HL-60 (cell line): ENCODE data around the gene MMP19.

ENCODE experiments used
- CTCF ChIP-seq: IDR thresholded peaks from one replicate; pipeline ENCODE4 v1.5.1; 2011; ENCODE audit warnings: low read length, control low read depth, inconsistent platforms; ENCODE audit not compliant: insufficient read depth
- GABPA ChIP-seq: IDR thresholded peaks from 2 replicates; pipeline ENCODE4 v1.6.1; 2012; ENCODE audit warnings: low read depth
- POLR2AphosphoS5 ChIP-seq: IDR thresholded peaks from 2 replicates; pipeline ENCODE4 v1.6.1; 2012; ENCODE audit warnings: low read depth
- REST ChIP-seq: IDR thresholded peaks from 2 replicates; pipeline ENCODE4 v1.6.1; 2012; ENCODE audit warnings: low read depth; ENCODE audit not compliant: insufficient replicate concordance

GRCh38 chr12:55815473-55815872, 27.3 kb downstream of the MMP19 start:
- TF ChIP-seq POLR2AphosphoS5 = no peak
- no peak for TF ChIP-seq CTCF
- no peak for TF ChIP-seq GABPA
- no peak for TF ChIP-seq REST
